NCI-H2081 (cell line): ENCODE data around the gene FAM193A.
A peak's percentile ranks its signal among the peaks of the same experiment; 100 is the strongest.
"Not testable (repeated sequence)": the region's sequence is repeated elsewhere in the genome, so short reads cannot be mapped to it uniquely, and the experiment has no call there.

Experiments
- DNase-seq, 2 experiments: peaks; one replicate each; lab custom pipeline; 2025; lab: John Stamatoyannopoulos, UW

FAM193A gene

DNA sequence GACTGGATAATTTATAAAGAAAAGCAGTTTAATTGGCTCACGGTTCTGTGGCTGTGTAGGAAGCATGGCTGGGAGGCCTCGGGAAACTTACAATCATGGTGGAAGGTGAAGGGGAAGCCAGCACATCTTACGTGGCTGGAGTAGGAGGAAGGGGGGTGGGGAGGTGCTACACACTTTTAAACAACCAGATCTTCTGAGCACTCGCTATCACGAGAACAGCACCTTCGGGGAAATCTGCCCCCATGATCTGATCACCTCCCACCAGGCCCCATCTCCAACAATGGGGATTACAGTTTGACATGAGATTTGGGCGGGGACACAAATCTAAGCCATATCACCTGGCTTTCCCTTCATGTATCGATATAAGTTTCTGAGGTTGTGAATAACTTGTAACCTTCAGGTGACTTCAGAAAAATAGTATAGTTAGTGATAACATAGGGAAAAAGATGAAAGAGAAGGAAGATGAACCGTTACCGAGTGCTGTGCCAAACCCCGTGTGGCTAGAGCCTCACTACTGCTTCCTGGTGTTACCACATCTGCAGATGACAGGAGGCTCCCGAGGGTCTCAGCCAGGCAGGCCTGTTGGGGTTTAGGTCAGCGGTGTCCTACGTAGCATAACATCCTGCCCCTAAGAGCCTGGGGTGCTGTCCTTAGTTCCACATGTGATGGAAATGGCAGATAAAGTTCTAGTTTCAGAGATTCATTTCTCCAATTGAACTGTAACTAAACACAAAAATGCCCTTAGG, 116.1 kb downstream of the FAM193A start:
- DNase-seq: no peak

DNA sequence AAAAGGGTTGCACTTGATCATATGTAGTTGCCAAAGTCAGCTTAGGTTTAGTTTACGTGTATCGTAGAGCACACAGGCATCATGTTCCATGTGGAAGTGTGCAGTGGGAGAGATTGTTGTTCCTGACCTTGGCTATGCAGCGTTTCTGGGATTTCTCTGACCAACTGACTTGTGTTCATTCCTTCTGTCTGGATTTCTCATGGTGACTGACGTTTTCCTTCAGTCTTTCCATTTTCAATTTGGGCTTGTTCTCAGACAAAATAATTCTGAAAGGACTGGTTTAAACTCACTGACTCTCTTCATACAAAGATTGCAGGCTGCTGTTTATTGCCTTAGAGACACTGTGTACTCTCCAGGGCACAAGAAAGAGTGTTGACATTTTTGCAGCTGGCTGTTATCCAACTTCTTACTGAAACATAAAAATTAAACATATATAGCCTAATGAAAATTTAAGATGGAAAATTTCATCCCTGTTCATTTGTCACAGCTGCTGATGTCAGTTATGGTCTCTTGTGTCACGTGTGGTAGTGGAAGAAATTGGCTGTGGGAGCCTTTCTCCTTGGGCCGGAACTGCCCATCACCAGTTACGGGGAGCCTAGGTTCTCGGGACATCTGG, 124.3 kb downstream of the FAM193A start:
- DNase-seq: no peak

GRCh38 chr4:2662598-2662997, 126.2 kb downstream of the FAM193A start:
- no peak for DNase-seq

GRCh38 chr4:2663275-2663674, 126.8 kb downstream of the FAM193A start:
- DNase-seq: no peak

- no peak for DNase-seq
Observed at GRCh38 chr4:2666722-2667247, 130.3 kb downstream of the FAM193A start.

DNA sequence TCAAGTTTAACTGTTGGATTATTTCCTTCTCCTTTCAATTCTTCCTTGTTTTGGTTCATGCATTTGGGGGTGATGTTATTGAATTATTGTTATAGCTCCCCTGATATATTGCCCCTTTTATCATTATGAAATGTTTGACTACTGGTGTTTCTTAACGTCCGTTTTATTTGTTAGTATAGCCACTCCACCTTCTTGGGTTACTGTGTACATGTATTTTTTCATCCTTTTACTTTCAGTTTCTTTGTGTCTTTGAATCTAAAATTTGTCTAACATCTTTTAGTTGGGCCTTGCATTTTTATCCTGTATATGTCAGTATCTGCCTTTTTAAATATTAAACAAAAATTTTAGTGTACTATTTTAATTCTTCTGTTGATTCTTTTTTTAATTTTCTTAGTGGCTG, 131.0 kb downstream of the FAM193A start:
- no peak for DNase-seq

GRCh38 chr4:2671267-2671895, 134.9 kb downstream of the FAM193A start:
- no peak for DNase-seq

GRCh38 chr4:2672082-2672481, 135.6 kb downstream of the FAM193A start:
- DNase-seq: no peak

DNA sequence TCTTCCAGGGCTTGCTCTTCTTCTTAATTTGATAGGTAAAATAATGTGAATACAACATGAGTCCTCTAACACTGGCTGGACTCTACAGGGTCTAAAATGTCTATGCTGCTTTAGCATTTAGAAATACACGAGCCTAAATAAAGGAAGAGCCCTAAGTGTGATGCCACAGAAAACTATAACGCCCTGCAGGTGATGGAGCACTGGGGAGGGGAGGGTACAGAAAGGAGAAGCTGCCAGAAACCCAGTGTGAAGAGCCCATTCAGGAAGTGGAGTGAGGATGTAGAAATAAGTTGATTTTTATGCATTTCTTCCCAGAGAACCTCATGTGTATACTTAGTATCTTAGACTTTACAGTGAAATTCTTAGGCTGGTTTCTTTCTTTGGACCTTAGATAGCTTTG, 136.3 kb downstream of the FAM193A start:
- no peak for DNase-seq

DNA sequence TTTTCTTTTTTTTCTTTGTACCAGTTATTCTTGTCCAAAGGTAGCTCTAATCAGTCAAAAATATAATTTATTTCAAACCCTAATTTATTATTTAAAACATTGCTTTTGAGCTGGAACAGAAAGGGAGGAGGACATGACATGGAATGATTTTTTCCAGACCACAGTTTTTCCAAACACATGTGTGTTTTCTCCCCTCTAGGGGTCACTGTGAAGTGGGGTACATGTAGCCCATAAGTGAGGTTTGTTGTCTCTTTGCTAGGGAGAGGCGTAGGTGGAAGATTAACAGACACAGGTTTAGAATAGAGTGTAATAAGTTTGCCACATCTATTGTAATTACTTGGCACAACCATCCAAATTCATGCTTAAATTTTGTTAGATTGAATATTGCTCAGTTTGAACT, 136.7 kb downstream of the FAM193A start:
- DNase-seq: peak in 1 of 2 experiments; percentile 12

DNA sequence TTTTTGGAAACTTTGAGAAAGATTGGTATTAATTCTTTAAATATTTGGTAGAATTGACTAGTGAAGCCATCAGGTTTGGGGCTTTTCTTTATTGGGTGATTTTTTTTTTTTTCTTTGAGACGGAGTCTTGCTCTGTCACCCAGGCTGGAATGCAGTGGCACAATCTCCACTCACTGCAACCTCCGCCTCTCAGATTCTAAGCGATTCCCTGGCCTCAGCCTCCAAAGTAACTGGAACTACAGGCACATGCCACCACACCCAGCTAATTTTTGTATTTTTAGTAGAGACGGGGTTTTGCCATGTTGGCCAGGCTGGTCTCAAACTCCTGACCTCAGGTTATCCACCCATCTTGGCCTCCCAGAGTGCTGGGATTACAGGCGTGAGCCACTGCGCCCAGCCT, 143.3 kb downstream of the FAM193A start:
- not testable (repeated sequence) for DNase-seq

- DNase-seq: no peak
Observed at GRCh38 chr4:2684486-2684885, 148.0 kb downstream of the FAM193A start.

- DNase-seq: no peak
Observed at GRCh38 chr4:2685541-2685940, 149.1 kb downstream of the FAM193A start.

- DNase-seq: no peak
Observed at GRCh38 chr4:2686379-2687265, 150.2 kb downstream of the FAM193A start.

DNA sequence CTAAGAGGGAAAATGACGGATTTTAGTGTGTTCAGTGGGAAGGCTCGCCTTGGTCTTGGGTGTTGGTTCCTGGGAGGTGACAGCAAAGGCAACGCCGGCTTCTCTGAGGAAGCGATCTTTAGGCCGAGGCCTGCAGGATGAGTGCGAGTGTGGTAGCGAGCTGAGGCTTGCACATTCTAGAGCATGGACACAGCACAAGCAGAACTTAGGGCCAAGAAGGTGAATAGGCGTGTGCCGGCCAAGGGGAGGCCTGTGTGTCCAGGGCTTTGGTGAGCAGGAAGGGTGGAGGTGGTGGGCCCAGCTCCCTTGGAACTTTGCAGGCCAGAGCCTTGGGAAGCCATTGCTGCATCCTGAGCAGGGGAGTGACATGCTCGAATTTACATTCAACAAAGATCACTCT, 151.8 kb downstream of the FAM193A start:
- DNase-seq: no peak

GRCh38 chr4:2688697-2689096, 152.2 kb downstream of the FAM193A start:
- DNase-seq: no peak

DNA sequence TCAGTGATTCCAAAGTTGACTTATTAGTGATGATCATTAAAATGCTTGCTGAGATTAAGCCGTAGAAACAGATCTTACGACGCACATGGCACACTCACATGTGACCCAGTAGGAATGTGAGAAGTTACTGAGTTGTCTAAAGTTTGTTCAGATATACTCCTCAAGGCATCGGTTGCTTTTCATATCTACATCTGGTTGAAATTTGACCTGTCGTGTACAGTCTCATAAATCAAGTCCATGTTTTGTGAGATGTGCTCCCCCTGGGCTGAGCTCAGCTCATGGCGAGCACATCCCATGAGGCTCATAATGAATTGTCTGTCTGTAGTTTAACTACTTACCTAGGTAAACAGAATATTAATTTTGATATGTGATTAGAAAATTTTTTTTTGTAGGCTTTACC, 152.7 kb downstream of the FAM193A start:
- DNase-seq: no peak

DNA sequence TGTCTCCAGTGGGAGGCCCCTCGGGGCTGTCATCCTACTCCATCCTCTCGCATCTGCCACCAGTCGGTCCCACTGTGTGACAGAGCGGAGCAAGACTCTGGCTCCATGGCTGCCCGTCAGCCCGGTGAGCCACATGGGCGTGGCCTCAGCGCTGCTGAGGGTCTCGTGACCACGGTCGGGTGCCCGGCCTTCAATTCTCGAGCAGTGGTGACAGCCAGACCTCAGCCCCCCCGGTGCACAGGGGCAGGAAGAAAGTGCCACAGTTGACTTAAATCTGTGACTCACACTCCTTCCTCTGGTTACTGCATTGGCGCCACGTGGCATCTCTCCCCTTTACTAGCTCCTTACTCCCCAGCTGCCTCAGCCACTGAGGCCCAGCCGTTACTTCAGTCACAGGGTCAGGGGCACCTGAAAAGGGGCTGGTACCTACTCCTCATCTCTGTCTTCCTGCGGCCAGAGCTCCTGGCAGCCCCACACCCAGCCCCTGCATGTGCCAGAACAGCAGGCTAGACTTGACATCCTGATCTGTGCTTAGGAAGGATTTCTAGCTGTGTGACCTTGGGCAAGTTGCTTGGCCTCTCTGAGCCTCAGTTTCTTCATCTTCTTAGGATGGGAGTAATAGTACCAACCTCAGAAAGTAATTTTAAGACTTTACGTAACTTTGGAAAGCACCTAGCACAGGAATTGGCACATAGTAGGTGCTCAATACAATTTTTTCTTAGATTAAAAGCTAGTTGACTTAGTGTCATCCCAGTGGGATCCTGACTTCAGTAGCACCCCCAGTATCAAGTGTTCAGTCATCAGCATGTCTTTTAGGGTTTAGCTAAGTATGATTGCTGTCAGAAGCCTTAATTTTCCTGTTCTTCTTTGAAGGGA, 153.6 kb downstream of the FAM193A start:
- DNase-seq: no peak

GRCh38 chr4:2691313-2691712, 154.9 kb downstream of the FAM193A start:
- no peak for DNase-seq

DNA sequence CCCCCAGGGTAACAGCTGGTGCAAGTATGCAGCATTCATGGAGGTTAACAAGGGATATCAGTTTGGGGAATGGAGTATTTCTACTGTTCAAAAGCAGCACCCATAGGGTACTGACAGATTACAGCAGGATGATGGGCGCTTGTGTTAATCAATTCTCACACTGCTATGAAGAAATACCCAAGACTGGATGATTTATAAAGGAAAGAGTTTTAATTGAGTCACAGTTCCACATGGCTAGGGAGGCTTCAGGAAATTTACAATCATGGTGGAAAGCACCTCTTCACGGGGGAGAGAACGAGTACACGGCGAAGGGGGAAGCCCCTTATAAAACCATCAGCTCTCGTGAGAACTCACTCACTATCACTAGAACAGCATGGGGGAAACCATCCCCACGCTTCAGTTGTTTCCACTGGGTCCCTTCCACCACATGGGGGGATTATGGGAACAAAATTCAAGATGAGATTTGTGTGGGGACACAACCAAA, 155.5 kb downstream of the FAM193A start:
- no peak for DNase-seq

DNA sequence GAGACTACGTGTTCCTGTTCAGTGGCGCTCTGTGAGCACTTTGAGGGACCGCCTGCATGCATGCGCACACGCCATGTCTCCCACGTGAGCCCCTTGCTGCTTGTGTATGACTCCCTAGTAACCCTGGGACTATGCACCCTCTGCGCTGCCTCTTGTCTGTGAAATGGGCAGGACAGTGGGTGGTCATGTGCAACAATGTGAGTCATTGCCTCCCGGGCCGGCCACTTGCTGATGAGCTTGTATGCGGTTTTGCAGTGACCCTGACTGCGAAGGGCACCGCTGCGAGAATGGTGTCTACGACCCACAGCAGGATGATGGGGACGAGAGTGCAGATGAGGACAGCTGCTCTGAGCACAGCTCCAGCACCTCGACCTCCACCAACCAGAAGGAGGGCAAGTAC, 158.2 kb downstream of the FAM193A start:
- no peak for DNase-seq
